GM19328 (cell line): Measurements from ENCODE around the gene AJM1.
A peak's percentile ranks its signal among the peaks of the same experiment; 100 is the strongest.

ENCODE experiments used
- ATAC-seq: cut with Tn5 transposase; IDR thresholded peaks from one replicate; pipeline ENCODE4 v1.9.1; 2021; ENCODE audit warnings: mild to moderate bottlenecking, moderate library complexity; ENCODE audit not compliant: unreplicated experiment

Gene AJM1

GRCh38 chr9:136807281-136808074 lies 34.8 kb upstream of the AJM1 start, which contains the start of gene RABL6:
Gene RABL6 (plus strand): TSS chr9:136807948. CDS start chr9:136808197, 249 bp downstream.
- peak; percentile 59 for ATAC-seq

DNA sequence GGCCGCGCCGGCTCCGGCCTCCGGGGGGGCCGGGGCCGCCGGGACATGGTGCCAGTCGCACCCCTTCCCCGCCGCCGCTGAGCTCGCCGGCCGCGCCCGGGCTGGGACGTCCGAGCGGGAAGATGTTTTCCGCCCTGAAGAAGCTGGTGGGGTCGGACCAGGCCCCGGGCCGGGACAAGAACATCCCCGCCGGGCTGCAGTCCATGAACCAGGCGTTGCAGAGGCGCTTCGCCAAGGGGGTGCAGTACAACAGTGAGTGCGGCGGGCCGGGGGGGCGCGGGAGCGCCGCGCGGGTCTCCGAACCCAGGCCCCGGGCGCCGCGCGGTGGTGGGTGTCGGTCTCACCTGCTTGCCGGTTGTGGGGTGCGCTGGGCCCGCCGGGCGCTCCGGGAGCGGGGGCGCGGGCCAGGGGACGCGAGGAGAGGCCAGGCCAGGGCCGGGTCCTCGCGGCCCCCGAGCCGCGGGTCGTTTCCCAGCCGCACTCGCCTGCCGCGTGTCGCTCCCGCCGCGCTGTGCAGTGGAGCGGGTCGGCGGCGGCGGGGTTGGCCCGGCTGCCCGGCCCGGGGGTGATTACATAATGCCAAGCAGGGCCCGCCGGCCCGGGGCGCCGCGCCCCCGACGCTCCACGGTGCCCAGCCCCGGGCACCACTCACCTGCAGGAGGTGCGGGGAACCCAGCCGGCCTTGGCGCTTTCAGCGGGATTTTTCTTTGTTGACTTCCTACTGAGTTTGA lies 34.0 kb upstream of the AJM1 start:
- peak; percentile 29 for ATAC-seq

DNA sequence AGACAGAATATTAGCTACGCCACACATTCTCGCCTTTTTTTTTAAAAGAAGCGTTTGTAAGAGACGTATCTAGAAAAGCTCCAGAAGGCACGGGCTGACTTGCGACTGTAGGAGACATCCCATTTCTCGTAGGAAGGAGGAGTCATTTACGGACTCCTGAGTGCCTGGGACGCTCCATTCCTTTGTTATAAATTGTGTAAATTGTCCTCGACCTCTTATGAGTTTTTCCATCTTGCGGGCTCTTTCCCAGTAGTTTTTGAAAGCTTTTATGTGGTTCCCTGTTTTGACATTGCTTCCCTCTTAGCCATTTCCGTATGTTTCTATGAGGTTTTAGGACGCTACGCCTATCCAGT lies 33.5 kb upstream of the AJM1 start:
- ATAC-seq, result no peak

GRCh38 chr9:136814725-136815421 lies 27.4 kb upstream of the AJM1 start:
- ATAC-seq, result no peak

DNA sequence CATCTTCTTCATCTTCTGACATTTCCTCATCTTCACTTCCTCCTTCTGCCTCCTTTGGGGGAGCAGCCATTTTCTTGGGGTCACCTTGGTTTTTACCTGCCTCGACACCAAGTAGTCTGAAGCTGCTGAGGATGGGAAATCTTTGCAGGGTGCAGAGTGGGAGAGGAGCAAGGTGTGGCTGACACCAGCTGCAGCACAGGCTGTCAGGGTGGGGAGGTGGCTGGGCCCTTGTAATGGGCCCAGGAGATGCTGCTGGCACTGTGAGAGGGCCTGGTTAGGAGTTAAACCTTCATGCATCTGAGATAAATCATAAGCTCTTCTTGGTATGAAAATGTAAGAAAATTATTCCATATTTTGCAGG lies 26.9 kb upstream of the AJM1 start:
- no peak for ATAC-seq

- no peak for ATAC-seq
Measured at GRCh38 chr9:136820971-136821825, 21.1 kb upstream of the AJM1 start.

DNA sequence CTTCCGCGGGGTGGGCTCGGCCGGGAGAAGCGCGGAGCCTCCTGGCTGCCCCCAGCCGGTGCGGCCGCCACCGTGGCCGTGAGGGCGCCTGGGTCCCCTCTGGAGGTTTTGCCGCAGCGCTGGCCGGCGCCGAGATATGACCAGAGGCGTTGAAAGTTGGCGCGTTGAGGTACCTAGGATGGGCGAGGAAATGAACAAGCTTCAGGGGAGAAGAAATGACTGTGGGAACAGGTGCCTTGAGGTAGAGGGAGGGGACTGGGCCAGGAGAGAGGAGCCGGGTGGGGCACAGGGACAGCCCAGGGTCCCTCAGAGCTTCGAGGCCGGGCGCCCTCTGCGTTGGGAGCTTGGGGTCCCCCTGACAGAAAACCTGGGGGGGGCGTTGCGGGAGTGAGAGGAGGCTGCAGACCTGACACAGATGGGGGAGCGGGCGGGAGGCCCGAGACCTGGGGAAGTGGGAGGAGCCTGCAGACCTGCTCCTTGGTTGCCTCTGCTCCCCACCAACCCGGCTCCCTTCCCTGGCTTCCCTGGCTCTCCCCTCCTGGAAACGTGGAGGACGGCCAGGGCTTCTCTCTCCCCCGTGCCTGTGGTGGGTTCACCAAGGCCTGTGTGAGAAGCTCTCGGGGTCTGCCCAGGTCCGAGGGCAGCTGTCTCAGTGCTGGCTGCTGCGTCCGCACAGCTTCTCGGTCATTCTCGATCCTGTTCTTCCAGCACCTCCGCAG lies 20.3 kb upstream of the AJM1 start:
- no peak for ATAC-seq

DNA sequence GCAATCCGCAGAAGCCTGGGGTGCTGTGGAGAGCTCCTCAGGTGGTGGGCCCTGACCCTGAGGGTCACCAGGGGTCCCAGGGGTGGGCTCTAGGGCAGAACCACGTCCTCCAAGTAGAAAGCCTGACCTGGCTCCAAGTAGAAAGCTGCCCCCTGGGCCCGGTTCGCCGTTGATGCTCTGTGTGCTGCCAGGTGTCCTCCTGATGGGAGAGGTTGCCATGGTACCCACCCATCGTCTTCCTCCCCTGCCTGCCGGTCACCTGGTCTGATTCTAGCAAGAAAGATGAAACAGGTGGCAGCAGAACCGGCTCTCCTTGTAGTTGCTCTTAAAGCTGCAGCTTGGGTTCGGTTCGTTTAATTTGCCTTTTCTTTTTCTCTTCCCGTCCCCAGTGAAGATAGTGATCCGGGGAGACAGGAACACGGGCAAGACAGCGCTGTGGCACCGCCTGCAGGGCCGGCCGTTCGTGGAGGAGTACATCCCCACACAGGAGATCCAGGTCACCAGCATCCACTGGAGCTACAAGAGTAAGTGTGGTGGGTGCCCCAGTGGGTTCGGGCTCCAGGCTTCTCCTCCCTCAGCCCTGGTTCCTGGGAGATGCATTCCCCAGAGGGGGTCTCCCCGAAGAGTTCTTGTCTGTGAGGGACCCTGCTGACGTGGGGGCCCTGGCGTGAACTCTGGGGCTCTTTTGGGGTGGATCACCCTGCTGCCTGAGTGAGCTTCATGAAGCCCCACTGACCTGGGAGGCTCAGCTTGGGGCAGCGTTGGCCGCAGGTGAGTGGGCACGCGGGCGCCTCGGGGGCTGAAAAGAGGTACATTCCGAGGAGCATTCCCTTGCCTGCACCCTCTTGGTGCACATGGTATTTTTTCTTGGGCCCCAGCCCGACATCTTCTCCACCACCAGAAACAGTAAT lies 18.9 kb upstream of the AJM1 start:
- no peak for ATAC-seq

DNA sequence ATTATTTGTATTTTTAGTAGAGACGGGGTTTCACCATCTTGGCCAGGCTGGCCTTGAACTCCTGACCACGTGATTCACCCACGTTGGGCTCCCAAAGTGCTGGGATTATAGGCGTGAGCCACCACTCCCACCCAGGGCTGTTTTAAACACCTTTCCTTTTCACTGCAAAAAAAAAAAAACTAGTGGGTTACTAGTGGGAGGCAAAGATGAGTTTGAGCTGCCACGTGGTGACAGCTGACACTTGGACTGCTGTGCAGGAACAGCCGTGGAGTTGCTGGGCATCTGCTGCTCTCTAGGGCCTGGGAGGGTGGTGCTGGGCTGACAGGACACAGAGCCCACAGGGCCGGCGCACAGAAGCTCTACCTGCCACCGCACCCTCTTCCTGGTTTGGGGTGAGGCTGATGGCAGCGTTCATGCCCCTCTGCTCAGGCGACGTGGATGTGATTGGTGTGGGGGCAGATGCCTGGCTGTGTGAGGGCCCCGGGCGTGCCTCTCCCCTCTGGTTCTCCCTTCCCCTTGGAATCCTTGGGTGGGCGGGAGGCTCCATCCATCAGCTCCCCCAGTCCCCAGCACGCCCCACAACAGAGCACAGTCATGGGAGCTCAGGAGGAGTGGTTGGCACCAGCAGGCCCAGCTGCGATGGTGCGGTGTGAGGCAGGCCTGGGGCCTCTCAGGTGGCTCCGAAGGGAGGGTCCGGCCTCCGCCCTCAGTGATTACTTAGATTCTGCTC lies 17.6 kb upstream of the AJM1 start:
- ATAC-seq, result no peak

DNA sequence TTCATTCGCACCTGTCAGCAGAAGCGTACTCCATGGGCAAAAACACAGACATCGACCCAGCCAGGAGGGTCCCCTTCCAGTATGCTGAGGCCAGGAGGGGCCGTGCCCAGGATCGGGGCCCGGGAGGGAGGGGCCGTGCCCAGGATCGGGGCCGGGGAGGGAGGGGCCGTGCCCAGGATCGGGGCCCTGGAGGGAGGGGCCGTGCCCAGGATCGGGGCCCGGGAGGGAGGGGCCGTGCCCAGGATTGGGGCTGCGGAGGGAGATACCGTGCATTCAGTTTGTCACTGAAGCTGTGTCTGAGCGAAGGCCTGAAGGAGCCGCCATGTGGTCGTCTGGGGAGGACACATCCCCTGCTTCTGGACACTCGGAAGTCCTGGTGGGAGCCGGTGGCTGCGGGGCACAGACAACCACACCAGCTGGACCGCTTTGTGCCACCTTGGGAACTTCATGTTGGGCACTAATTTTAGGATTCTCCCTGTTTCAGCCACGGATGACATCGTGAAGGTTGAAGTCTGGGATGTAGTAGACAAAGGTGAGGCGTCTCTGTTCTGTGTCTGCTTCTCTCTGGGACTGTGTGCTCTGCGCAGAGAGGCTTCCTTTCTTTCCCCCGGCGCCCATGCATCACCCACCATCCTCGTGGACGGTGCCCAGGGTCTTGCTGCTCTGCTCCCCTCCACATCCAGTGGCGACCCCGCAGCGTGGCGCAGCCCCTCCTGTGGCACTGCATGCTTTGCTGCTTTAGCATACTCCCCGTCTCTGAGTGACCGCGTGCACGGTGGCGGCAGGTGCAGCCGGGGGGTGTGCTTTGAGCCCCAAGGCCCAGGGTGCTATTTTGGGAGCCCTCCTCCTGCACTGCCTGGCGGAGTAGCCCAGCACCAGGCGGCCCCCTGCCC lies 16.7 kb upstream of the AJM1 start:
- ATAC-seq, result no peak

DNA sequence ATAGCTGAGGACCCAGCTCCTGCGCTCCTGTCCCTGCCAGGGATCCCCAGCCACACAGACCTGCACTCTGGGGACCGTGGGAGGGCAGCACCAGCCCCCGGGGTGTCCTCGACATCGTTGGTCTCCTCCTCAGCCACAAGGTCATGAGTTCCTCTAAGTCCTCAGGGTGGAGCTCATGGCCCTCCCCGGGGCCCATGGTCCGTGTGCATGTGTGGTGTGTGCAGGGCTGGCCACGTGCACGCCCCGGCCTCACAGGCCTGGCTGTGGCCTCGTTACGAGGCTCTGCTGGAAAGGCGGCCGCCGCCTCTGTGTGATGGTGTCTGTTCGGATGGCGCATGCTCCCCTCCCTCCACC lies 16.1 kb upstream of the AJM1 start:
- no peak for ATAC-seq

DNA sequence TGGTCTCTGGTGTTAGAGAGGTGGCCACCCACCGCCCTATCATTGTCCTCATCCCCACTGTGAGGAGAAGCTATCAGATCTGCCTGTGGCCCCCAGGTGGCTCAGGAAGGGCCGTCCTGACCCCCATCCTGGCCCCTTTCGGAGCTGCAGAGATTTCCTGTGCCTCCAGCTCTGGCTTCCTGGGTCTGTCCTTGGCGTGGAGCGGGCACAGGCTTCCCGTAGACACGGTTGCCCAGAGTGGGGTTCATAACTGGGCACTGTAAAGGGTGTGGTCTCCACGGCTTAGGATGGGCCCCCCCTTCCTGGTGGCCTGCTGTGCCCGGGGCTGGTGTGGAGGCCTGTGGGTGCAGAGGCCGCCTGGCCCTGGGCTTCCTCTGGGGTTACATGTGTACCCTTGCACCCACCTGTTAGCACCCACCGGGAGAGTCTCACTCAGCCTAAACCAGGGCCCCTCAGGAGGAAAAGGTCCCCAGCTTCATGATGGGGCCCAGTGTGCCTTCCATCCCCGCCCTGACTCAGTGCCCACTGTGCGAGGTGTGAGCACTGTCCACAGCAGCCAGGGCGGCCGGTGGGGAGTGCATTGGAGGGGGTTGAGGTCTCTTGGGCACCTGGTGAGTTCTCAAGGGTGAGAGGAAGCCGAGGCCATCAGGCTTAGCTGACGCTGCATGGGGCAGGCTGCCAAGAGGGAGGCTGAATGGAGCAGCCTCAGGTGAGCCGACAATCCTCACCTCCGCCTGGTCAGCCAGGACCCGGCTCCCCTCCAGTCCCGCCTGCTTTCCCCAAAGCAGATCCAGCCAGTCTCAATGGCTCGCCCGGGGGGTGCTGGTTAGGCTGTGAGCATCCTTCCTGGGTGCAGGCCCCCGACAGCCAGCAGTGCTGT lies 15.3 kb upstream of the AJM1 start:
- ATAC-seq, result no peak

DNA sequence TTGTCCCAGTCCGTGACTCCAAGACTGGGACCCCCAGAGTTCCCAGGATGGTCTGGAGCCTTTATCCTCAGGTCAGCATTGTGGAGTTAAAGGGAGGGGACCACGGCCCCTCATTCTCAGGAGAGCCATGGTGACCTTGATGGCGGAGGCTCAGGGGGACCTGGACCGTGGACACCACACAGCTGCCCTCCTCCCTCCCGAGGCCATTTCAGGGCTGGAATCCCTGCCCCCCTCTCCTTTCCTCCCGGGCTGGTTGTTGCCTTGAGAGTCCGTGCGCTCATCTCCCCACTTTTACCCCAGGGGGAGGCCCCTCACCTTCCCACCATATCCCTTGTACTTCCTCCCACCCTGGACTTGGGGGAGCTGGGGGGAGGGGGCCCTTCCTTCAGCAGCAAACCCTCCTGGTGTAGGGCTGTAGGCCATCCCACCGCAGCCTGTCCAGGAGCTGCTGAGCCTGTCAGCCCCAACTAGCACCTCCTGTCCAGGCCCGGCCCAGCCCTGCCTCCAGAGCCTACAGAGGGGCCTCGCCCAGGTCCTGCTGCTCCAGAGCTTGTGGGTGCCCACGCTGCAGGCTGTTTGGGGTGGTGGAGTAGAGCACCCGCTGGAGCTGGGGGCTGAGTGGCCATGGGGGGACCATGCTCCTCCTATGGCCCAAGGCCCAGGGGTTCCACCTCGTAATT lies 14.3 kb upstream of the AJM1 start:
- ATAC-seq, result no peak

DNA sequence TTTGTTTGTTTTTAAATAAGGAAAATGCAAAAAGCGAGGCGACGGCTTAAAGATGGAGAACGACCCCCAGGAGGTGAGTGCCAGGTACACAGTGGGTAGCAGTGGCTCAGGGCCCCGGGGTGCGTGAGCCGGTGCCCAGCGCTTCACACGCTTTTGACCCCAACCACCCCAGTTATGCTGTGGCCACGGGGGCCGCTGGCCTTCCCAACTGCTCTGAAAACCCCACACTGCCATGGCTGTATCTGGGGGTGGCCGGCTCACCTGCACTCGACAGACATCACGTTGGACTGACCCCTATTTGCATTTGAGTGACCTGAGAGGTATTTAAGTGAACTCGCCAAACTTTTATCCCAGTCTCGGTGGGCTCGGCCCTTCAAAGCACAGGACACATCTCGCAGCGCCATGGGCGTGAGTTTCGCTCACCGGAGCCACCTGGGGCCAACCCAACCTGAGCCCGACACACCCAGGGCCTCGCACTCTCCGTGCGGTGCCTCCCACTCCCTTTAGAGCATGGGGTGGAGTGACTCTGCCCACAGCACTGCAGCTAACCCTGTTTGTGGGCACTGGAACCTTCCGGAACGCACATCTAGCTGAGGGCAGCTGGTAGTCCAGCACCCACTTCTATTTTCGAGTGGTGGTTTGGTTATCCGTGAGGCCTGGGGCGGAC lies 13.7 kb upstream of the AJM1 start:
- no peak for ATAC-seq

DNA sequence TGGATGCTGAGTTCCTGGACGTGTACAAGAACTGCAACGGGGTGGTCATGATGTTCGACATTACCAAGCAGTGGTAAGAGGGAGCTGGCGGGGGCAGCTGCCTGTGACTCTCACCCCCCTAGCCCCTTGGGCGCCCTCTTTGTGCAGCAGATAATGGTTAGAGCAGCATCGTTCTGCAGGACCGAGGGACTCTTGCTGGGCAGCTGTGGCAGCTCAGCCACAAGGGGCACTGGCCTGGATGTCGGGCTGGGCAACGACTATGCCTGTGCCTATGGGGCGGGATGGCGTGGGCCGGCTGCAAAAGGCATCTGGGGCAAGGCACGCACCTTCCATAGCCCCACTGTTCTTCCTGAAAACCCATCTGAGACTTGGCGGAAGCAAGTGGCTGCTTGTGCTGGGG lies 12.9 kb upstream of the AJM1 start:
- no peak for ATAC-seq
